PC-9 (cell line): ENCODE measurements around the gene KRT6B. TPM values are rescaled to one million over a fixed set of nuclear protein-coding genes. Genes with fewer than 3 reads are reported as not detected.

Source experiments
- BruUV-seq: library from RNA; stranded (reverse); fragments of 400-500 nt; replicated peaks from 2 replicates; lab custom pipeline; 2021; lab: Mats Ljungman, UMichigan
- CTCF ChIA-PET: fragments of 300-600 bp; sonication (Branson Sonifier 250); formaldehyde crosslinking; loops from one replicate; lab custom pipeline; 2022; ENCODE audit warnings: antibody characterized with exemption; lab: Charles Lee
- POLR2A ChIA-PET: fragments of 300-600 bp; sonication (Branson Sonifier 250); formaldehyde crosslinking; loops from one replicate; lab custom pipeline; 2022; ENCODE audit warnings: antibody characterized with exemption; ENCODE audit not compliant: unreplicated experiment; lab: Charles Lee
- DNase-seq, 2 experiments: peaks; one replicate each; pipeline versions ENCODE4 v3.0.0 to v3.0.0-alpha.2; 2015 to 2022; ENCODE audit warnings: mixed read lengths in 1 of 2
- H2AFZ ChIP-seq: fragments of 200-600 bp; sonication (generic); 2 replicates; pipeline ENCODE4 v1.8.1; 2017; ENCODE audit warnings: antibody characterized with exemption
- H3F3A ChIP-seq: fragments of 200-600 bp; sonication (generic); 2 replicates; pipeline ENCODE4 v1.8.1; 2017; ENCODE audit warnings: antibody characterized with exemption, mild to moderate bottlenecking, low read depth; ENCODE audit not compliant: insufficient read depth
- H3K27ac ChIP-seq: fragments of 200-600 bp; sonication (generic); 2 replicates; pipeline ENCODE4 v1.6.1; 2016; ENCODE audit warnings: mixed run types
- H3K27me3 ChIP-seq: fragments of 200-600 bp; sonication (generic); 2 replicates; pipeline ENCODE4 v1.6.1; 2016; ENCODE audit warnings: low read depth, mixed run types; ENCODE audit not compliant: insufficient read depth
- H3K36me3 ChIP-seq: fragments of 200-600 bp; sonication (generic); 2 replicates; pipeline ENCODE4 v1.6.1; 2016; ENCODE audit warnings: low read depth, mixed run types
- H3K4me1 ChIP-seq: fragments of 200-600 bp; sonication (generic); replicated peaks from 2 replicates; pipeline ENCODE4 v1.6.1; 2016; ENCODE audit warnings: mixed run types; ENCODE audit not compliant: insufficient read depth
- H3K4me2 ChIP-seq: fragments of 200-600 bp; sonication (generic); 2 replicates; pipeline ENCODE4 v1.6.1; 2017; ENCODE audit warnings: mixed run types
- H3K4me3 ChIP-seq: fragments of 200-600 bp; sonication (generic); 2 replicates; pipeline ENCODE4 v1.6.1; 2016; ENCODE audit warnings: mixed run types
- H3K79me2 ChIP-seq: fragments of 200-600 bp; sonication (generic); 2 replicates; pipeline ENCODE4 v1.6.1; 2017; ENCODE audit warnings: low read depth, mixed run types
- H3K9me2 ChIP-seq: fragments of 200-600 bp; sonication (generic); 2 replicates; pipeline ENCODE4 v1.8.1; 2017; ENCODE audit warnings: mild to moderate bottlenecking; ENCODE audit not compliant: insufficient read depth
- H3K9me3 ChIP-seq: fragments of 200-600 bp; sonication (generic); 2 replicates; pipeline ENCODE4 v1.8.1; 2016; ENCODE audit warnings: low read depth; ENCODE audit not compliant: insufficient read depth
- H4K20me1 ChIP-seq: fragments of 200-600 bp; sonication (generic); 2 replicates; pipeline ENCODE4 v1.8.1; 2017; ENCODE audit not compliant: insufficient read depth
- EZH2 ChIP-seq: fragments of 200-600 bp; sonication (generic); IDR thresholded peaks from 2 replicates; pipeline ENCODE4 v1.8.0; 2017; ENCODE audit warnings: antibody characterized with exemption, low read depth
- intact Hi-C: fragments of 100-400 bp; cut with micrococcal nuclease; formaldehyde crosslinking; loops from one replicate; pipeline ENCODE4 v1.10.0; 2022; ENCODE audit not compliant: unreplicated experiment
- total RNA-seq: library from RNA; stranded (reverse); gene quantifications from 2 replicates; pipeline ENCODE4 v1.2.3, GENCODE V29; 2021
- TF ChIP-seq, protein P1 (sequence below): fragments of 200-600 bp; sonication (generic); conservative IDR thresholded peaks from 2 replicates; pipeline ENCODE4 v1.6.1; 2017; ENCODE audit warnings: mixed run types, antibody characterized with exemption, mild to moderate bottlenecking, moderate library complexity

KRT6B gene
- total RNA-seq, 1 experiment from 2014 or later, result 0.98 TPM

DNA sequence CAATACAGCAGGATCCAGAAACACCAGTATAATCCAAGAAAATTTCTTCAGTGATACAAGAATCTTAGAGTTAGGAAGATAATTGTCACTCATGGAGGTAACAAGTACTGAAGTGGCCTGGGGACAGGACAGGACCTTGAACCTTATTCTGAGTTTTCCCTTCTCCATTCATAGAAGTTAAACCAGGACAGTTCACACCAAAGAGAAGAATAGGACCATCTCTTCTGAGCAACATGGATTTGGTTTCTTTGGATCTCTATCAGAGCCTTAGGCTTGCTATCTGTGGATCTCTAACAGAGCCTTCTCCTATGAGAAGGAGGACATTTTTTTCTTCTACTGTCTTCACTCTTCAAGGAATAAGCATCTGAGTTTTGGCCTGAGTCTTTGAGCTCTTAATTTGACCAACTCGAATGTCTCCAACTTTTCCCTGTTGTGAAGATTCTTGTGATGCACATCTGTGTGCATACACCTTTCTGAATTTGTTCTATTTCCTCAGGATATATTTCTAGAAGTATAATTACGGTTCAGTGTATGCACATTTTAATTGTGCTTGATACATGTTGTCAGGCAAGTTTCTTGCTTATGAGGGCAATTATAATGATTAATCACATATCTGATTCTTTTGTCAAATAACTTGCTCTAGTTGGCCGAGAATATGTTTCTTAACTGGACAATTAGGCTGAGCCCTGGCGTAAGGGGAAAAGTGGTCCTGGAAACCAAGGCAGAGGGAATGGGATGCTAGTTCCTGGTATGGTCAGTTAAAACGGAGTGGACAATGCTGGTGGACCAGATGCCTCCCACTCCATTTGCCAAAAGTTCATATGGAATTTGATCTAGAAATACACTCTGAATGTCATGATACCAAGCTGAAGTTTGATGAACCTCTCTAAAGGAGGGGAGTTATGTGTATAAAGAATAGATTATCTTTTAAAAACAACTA, 34.5 kb upstream of the KRT6B start:
- DNase-seq, result no peak

DNA sequence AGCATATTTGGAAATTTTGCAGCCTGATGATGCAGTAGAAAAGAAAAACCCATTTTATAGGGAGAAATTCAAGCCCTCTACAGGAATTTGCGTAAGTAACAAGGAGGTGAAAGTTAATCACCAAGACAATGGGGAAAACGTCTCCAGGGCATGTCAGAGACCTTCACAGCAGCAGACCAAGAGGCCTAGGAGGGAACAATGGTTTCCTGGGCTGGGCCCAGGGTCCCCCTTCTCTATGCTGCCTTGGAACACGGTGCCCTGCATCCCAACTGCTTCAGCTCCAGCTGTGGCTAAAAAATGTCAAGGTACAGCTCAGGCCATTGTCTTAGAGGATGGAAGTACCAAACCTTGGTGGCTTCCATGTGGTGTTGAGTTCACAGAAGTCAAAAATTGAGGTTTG, 28.1 kb upstream of the KRT6B start:
- Histone ChIP-seq H2AFZ (no peak overlapping the region), H3K4me2 (no peak overlapping the region), H4K20me1 (no peaks in the 10 kb centered on the region), H3F3A (no peaks in the 10 kb centered on the region), H3K4me3 (no peak overlapping the region), H3K4me1 (no peaks in the 10 kb centered on the region), H3K36me3 (no peaks in the 10 kb centered on the region), H3K79me2 (no peaks in the 10 kb centered on the region), H3K9me2 (no peaks in the 10 kb centered on the region), H3K27me3 (no peaks in the 10 kb centered on the region), H3K27ac (no peak overlapping the region), H3K9me3 (no peaks in the 10 kb centered on the region)
- no TSS peak for BruUV-seq
- TF ChIP-seq, protein P1, sequence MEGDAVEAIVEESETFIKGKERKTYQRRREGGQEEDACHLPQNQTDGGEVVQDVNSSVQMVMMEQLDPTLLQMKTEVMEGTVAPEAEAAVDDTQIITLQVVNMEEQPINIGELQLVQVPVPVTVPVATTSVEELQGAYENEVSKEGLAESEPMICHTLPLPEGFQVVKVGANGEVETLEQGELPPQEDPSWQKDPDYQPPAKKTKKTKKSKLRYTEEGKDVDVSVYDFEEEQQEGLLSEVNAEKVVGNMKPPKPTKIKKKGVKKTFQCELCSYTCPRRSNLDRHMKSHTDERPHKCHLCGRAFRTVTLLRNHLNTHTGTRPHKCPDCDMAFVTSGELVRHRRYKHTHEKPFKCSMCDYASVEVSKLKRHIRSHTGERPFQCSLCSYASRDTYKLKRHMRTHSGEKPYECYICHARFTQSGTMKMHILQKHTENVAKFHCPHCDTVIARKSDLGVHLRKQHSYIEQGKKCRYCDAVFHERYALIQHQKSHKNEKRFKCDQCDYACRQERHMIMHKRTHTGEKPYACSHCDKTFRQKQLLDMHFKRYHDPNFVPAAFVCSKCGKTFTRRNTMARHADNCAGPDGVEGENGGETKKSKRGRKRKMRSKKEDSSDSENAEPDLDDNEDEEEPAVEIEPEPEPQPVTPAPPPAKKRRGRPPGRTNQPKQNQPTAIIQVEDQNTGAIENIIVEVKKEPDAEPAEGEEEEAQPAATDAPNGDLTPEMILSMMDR, result no peak
- no peak for TF ChIP-seq EZH2
- ChIA-PET POLR2A (no interaction called here), CTCF (no interaction called here)
- no peak for DNase-seq
- intact Hi-C loops, result no loop called here

More for the DNA sequence above, 34.5 kb upstream of the KRT6B start:
- Histone ChIP-seq H4K20me1 (no peaks in the 10 kb centered on the region), H2AFZ (no peak overlapping the region), H3K36me3 (no peaks in the 10 kb centered on the region), H3K9me2 (no peaks in the 10 kb centered on the region), H3F3A (no peaks in the 10 kb centered on the region), H3K4me1 (no peaks in the 10 kb centered on the region), H3K27me3 (no peaks in the 10 kb centered on the region), H3K79me2 (no peaks in the 10 kb centered on the region), H3K27ac (no peak overlapping the region), H3K4me3 (no peak overlapping the region), H3K9me3 (no peaks in the 10 kb centered on the region), H3K4me2 (no peak overlapping the region)
- BruUV-seq, result no TSS peak
- ChIA-PET CTCF (interaction anchor here (0.6 kb wide), 1 partner anchor 1722 kb away, joined by 11 read pairs; the partner anchor contains the start of gene ATF1), POLR2A (no interaction called here)
- intact Hi-C loops, result no loop called here
- TF ChIP-seq, protein P1, result no peak
- TF ChIP-seq EZH2, result no peak

DNA sequence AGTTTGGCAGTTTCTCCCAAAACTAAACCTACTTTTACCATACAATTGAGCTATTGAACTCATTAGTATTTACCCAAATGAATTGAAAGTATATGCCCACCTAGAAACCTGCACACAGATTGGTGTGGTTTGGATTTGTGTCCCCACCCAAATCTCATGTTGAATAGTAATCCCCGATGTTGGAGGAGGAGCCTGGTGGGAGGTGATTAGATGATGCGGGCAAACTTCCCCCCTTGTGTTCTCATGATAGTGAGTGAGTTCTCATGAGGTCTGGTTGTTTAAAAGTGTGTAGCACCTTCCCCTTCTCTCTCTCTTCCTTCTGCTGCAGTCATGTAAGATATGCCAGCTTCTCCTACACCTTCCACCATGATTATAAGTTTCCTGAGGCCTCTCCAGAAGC, 25.7 kb upstream of the KRT6B start:
- no peaks in the 10 kb centered on the region for H3K4me1 ChIP-seq
- no peaks in the 10 kb centered on the region for H3K27me3 ChIP-seq
- no peak overlapping the region for H2AFZ ChIP-seq
- H3K4me3 ChIP-seq, result no peak overlapping the region
- intact Hi-C loops, result no loop called here
- H3K79me2 ChIP-seq, result no peaks in the 10 kb centered on the region
- TF ChIP-seq, protein P1, result no peak
- TF ChIP-seq EZH2, result no peak
- POLR2A ChIA-PET, result no interaction called here
- no peak overlapping the region for H3K27ac ChIP-seq
- H3F3A ChIP-seq, result no peaks in the 10 kb centered on the region
- H4K20me1 ChIP-seq, result no peaks in the 10 kb centered on the region
- H3K36me3 ChIP-seq, result no peaks in the 10 kb centered on the region
- H3K4me2 ChIP-seq, result no peak overlapping the region
- no peak for DNase-seq
- CTCF ChIA-PET, result no interaction called here
- no peaks in the 10 kb centered on the region for H3K9me3 ChIP-seq
- BruUV-seq, result no TSS peak
- H3K9me2 ChIP-seq, result no peaks in the 10 kb centered on the region
